HG02870 (cell line): ENCODE measurements around the gene MCTP1.

Experiments
- ATAC-seq: cut with Tn5 transposase; IDR thresholded peaks from one replicate; pipeline ENCODE4 v1.9.1; 2021; ENCODE audit warnings: mild to moderate bottlenecking, moderate library complexity; ENCODE audit not compliant: unreplicated experiment

MCTP1 gene

DNA sequence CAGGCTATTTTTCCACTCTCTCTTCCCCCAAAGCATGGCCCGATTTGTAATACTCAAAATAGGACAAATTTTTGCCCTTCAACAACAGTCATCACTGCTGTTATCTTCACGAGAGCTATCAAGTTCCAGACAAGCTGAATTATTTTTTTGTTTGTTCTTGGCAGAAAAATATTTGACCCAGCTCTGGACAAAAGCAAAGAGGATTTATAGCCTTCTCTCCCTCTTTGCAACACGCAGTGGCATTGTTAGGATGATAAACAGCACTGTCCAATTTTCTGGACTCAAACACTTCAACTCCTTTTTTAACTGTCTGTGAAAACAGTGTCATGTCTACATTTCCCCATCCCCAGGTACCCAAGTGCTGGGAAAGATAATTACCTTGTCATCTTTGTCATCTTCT is 506.2 kb downstream of the MCTP1 start:
- ATAC-seq = no peak

DNA sequence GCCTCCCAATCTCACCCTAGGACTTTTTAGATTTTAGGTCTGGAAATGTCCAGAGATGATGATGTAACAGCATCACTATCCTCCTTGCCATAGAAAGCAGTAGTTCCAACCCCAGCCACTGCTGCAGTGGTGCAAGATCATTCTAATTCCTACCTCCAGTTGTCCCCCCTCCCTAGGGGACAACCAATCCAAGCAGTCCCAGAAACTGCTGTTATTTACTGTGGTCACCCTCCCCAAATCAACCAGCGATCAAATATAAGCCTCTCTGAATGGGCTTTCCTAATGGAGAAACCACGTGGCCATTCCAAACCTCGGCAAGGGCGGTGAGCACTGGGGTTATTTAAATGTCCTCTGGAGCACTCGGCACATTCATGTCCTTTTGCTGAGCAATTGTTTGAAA is 506.6 kb downstream of the MCTP1 start:
- ATAC-seq = no peak

DNA sequence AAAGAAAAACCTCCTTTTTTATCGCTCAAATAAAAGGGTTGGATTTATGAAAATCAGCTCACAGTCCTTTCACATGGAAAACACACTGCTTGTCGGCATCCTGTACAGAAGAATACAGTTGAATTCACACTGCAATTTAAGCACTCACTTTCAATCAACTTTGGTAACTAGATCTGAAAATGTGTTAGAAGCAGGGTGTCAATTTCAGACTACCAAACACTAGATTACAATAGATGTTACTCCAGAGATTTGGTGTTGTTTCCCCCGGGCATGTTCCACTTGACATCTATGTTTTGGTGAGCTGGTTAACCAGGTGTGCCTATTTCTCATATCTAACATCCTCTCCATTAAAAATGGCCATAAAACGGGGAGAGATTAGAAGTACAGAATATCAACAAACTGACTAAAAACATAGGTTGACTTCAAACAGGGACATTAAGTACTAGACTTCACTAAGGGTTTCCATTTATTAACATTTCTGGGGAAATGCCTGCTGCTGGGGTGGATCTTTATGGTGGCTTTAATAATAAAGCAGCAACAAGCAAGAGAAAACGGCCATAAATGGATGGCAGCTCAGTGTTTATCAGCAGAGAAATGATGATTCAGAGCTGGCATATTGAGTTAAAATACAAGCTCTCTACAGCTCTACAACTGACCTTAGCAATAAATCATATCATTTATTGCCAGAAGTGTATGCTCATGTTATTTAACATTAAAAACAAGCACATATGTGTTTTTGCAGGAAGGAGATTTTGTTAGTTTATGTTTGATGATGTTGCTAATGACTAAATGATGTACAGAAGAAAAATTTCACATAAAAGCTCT is 507.6 kb downstream of the MCTP1 start:
- no peak for ATAC-seq

DNA sequence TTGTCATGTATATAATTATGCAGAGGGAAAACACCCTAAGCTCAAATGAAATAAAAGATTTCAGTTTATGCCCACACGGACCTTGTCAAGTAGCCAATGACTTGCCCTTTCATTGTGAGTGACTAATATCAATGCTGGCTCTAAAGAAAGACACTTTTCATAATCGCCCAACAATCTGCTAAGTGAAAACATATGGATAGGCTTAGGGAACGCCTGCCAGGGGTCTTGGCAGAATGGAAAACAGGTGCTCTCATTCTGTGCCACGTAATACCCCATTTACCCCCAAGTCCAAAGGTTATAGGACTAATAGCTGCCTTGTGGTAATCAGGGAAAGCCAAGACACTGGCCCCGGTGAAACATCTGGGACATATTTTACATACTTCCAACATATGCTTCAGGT is 508.7 kb downstream of the MCTP1 start:
- ATAC-seq = no peak

DNA sequence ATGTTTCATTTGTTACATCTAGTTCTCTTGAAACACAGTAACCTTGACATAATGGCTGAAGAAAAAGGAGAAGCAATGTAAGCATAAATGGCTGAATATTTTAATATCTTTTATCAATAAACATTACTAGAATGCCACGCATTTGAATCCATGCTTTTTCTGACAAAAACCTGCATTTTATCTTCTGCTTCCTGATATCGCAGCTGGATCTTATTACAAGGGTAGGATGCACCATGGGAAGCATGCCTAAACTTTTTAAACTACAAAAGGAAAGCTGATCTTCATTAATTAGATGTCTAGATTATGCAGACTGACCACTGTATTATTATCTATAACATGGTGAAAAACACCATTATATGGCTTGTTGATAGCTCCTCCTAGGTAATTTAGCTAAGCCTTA is 509.8 kb downstream of the MCTP1 start:
- no peak for ATAC-seq

DNA sequence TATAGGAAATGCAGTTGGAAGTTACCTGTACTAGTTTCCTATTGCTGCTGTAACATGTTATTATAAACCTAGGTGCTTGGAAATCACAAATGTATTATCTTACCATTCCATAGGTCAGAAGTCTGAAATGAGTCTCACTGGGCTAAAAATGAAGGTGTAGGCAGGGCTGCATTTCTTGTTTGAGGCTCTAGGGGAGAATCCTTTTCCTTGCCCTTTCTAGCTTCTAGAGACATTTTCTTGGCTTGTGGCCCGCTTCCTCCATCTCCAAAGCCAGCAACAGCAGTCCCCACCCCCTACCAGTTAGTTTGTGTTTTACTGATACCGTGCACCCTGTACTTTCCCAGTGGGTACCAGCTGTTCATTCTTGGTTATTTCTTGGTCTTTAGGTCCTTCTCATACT is 513.2 kb downstream of the MCTP1 start:
- ATAC-seq = no peak

DNA sequence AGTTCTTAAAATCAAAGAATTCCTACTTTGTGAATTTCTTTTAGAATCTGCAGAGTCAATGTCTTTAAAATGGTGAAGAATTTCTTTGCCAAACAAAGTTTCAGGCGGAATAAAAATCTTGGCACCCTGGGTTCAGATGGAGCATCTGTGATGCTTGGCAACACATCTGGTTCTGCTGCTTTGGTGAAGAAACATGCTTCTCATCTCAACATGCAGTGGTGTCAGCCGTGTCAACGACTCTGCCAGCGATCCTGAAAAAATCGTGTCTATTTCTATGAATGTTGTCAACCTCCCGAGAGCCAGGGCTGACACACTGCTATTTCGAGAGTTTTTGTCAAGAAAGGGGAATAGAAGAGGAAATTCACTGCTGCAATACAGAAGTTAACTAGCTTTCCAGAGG is 514.9 kb downstream of the MCTP1 start:
- ATAC-seq = no peak

DNA sequence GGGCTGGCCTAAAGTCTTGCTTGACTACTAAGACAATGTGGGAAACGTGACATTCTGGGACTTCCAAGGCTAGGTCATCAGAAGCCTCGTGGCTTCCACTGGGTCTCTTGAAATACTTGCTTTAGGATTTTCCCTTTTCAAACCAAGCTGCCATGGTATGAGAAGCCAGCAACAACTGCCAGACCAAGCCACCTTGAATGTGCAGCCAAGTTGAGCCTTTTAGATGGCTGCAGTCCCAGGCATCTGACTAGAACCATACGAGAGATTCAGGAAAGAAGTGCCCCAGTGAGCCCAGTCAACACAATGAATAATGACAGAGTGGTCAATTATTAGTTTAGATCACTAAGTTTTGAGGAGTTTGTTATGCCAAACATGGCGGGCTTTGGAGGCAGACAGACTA is 523.1 kb downstream of the MCTP1 start:
- ATAC-seq = no peak

DNA sequence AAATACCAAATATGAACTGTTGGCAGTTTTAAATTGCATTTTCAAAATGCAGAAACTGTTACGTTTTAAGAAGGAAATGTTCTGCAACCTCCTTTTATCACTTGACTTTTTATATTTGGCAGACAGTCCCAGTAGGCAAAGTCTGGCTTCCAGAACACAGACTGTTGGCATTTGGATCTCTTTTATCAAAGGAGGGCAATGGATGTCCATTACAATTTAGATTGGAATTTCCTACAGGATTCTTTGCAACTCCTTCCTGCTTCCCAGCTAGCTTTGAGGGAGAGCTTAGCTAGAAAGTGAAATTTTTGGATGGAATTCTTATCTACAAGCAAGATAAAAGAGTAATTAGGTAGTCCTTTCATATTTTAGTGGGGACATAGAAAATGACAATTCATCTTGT is 523.8 kb downstream of the MCTP1 start:
- ATAC-seq = no peak

DNA sequence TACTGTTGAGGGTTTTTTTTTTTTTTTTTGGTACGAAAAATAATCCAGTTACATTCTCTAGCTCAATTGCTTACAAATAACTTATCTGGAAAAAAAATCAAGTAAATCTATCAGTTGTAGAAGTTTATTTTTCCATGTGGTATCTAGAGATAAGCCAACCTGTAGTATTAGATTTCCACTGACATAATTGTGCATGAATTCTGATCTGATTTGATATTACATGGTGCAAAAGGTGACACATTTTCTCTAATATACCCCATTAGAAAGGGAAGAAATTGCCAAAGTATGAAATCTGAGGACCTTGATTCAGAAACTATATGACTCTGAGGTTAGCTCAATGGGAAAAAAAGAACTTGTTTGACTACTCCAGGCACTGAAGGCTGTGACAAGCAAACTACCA is 524.9 kb downstream of the MCTP1 start:
- ATAC-seq = no peak

DNA sequence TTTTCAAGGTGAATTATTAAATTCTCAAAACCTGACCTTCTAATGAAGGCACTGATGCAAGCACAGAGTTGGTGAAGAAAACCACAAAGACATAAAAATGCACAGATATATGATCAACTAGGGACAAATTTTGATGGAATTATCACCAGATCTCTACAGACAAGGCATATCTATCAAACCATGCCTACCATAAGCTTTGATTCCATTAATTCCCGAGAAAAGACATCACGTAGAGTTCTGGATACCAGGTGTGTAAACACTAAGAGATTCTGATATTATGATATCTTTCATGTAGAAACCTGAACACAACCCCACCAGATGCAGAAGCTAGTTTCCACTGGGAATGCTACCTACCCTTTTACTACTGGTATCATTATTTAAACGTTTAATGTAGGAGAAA is 525.9 kb downstream of the MCTP1 start:
- ATAC-seq = no peak

DNA sequence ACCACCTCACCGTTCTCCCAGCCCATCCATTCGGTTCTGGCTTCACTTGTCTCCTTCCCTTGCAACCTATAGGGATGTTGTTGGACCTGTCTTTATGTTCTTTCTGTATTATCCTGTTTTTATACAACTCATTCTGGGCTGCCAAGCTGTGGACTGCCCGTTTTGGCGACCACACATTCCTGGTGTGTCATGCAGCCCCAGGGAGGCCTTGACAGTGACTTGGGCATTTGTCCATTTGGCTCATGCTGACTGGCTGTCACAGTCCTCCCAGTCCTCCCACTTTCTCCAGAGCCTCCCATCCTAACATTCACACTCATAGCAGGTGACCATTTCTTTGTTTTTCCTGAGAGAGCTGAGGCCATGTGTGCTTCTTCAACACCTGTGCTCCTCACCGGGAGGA is 530.1 kb downstream of the MCTP1 start:
- ATAC-seq = no peak

DNA sequence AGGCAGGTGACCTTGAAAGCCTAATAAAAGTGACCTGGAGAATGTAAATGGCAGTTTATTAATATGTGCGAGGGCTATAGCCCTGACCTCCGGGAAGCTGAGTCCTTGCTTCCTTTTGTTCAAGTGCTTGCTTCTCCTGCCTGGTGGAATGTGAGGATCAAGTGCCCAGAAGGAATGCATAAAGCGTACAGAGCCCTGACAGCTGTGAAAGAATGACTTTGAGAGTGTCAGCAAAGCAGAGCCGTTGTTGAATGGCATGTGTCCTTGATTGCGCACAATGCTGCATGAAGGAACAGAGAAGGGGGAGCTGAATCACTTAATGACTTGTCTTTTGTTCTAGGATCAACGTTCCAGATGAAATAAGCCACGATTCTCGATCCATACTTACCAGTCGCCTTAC is 533.4 kb downstream of the MCTP1 start:
- no peak for ATAC-seq

DNA sequence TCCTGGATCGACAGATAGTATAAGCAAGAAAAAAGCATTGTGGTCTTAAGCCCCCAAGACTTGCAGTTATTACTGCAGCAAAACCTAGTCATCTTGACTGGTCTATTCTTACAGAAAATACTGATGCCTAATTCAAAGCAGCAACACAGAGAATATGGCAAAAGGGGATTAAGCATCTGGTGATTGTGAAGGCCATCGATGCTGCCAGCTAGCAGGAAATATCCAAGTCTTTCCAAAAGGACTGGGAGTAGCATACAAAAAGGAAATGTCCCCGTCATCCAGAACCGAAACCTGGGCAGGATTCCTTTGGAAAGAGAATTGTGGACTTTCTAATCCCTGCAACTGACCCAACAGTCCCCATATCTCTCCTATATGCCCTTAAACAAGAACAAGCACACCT is 534.2 kb downstream of the MCTP1 start:
- no peak for ATAC-seq

DNA sequence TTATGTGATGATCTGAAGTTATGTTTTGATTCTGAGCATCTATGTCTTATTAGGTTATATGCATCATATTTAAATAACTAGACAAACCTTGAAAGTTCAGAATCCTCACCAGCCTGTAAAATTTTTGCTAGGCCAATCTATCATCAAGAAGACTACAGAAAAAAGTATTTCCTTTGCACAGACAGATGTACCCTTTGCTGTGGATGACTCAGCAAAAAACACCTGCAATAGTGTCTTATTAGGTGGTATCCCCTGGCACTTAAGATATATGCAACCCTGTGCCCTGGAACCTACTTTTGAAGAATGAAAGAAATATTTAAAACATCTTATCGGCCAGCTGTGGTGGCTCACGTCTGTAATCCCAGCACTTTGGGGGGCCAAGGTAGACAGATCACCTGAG is 535.9 kb downstream of the MCTP1 start:
- ATAC-seq = no peak

DNA sequence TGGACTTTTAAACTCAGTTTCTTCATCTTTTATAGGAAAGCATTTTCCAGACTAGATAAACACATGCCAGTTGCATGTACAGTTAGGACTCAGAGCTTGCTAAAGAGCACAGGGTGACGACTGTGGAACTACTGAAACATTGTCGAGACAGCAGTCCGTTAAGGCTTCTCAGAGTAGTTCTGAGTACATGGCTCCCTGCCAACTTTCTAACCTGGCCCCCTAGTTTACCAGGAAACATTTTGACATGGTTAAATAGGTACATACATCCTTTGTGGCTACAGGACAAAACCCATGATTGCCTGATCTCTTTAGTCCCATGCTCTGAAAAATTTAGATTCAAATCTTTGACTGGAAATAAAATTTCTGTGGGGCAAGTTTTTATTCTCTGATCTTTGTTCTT is 536.7 kb downstream of the MCTP1 start:
- ATAC-seq = no peak

DNA sequence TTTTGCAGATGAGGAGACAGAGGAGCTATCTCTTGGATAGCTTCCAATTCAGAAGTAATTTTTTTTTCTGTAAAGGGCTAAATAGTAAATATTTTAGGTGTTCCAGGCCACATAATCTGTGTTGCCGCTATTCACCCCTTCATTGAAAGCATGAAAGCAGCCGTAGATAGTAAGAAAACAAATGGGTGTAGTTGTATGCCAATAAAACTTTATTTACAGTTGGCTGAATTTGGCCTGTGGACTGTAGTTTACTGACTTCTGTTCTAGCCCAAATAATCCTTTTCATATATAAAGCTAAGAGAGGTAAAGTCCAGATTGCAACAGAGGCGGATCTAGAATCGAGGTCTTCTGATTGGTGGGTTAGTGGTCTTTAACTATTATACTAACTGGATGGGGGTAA is 537.5 kb downstream of the MCTP1 start:
- no peak for ATAC-seq

DNA sequence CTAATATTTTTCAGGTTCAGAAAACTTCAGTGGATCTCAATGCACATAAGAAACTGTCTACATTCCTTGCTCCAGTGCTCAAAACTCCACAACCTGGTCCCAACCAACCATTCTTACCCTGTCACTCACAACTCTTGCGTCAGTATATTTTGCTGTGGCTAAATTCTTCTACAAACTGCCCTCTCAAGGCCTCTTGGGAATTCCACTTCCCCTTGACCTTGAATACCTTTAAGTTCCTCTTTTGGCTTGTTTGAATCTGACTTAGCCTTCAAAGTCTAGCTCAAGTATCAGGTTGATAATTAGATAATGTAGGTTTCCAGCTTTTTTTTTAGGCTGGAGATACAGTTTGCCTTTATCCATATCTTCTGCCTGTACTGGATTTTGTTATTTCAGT is 538.2 kb downstream of the MCTP1 start:
- ATAC-seq = peak; percentile 45

DNA sequence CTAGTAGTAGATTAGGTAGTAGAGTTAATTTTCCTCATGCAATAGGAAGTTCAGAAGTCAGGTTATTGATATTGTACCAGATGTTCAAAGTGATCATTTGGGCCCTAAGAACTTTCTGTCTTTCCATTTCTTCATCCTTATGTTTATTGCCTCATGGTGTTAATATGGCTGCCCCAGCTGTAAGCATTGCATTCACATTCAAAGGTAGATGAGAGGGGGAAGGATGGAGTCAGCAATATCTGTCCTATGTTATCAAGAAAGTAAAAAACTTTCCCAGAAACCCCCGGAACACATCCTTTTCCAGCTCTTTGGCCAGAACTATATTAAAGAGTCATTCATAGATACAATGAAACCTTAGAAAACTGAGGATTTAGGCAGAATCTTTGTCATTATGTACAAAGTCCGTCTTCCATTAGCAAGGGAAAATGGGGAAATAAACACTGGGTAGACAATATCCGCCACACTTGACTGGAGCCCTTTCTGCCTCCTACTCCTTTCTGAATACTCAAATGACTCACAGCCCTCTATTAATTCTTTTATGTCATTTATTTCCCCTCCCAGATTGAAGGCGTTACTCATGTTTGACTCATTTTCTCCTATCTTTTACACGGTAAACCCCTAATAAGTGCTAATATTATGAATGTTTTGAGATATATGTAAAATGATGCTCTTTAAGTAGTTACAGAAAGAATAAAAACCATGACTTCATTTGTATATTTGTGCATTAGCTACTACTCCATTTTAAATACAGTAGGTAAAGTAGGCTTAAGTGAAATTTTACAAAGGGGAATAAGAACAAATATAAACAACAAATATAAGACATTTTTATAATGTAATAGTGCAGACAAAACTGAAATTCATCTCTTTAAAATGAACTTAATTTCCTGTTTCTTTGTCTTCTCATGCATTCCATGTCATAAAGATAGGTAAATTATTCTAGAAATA is 538.8 kb downstream of the MCTP1 start:
- ATAC-seq = peak; percentile 83

DNA sequence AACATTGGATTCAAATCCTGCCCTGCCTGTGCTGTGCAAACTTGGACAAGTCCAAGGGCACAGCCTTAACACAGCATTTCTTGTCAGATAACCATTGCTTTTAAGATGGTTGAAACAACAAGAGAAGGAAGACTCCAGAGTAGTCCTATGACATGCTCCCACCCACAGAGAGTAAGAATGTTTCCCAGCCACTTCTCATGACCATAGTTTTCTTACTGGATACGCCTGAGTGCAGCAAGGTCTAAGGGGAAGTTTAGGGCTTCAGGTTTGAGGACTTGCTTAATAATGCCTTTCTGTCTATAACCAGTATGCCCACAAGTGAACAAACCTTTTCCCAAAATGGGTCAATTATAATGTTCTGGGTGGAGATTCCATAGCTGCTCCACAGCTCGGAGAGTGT is 540.0 kb downstream of the MCTP1 start:
- ATAC-seq = peak; percentile 19

DNA sequence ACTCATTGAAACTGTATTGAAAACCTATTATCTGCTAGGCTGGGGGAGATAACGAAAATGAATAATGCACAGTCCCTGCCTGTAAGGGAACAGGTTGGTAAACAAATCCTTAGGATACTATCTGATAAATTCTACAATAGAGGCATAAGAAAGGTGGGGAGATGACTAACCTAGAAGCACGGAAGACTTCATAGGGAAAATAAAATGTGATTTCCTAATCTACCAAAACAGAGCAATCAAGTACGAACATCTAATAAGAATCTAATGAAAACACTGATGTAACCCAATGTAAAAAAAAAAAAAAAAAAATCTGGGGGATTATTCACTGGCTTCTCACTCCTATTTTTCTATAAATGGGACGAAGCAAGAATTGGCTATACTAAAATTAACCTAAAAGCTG is 542.0 kb downstream of the MCTP1 start:
- no peak for ATAC-seq

DNA sequence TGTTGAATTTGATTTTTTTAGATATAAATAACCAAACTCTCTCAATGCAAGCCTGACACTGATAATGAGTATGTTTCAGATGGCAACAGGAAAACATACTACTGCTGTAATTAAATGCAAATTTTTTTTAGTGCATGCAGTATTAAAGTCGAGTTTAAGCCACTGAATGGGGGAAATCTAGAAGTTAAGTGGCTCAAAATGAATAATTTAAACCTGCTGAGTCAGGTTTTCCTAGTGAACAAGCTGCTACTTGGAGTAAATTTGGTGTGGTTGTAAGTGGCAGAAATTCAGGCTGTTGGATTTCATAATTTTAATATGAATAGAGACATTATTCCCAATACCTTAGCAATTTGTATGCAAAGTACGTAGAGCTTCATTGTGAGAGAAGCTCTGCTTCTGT is 544.6 kb downstream of the MCTP1 start:
- ATAC-seq = no peak
